Ovary (tissue), 3 donors: ENCODE data around the gene RERE.

Experiments used
- CTCF ChIP-seq, 3 donors: fragments of 450-650 bp in 2 of 3; fragments of 200-600 bp in 1 of 3; IDR thresholded peaks; one replicate each; pipeline versions ENCODE4 v1.5.1 to v1.8.0; 2016 to 2022; ENCODE audit warnings: antibody characterized with exemption in 3 of 3, mild to moderate bottlenecking in 1 of 3
- EP300 ChIP-seq: sonication (generic); formaldehyde crosslinking; IDR thresholded peaks from one replicate; pipeline ENCODE4 v1.6.1; 2017; ENCODE audit warnings: antibody characterized with exemption
- POLR2A ChIP-seq: fragments of 450-650 bp; IDR thresholded peaks from one replicate; pipeline ENCODE4 v1.6.1; 2017; ENCODE audit warnings: antibody characterized with exemption, mild to moderate bottlenecking, moderate library complexity
- donor health status: DM: no; HTN: no; CAD: no.

GRCh38 chr1:8562881-8563865 lies 254.3 kb downstream of the RERE start:
- TF ChIP-seq CTCF (IDR thresholded peaks at IDR 0.05) (no peak), POLR2A (no peak), EP300 (no peak)
